WTC11 (cell line): Measurements from ENCODE around the gene PRRX1.

Experiments used
- CREM ChIP-seq: sonication (generic); formaldehyde crosslinking; IDR thresholded peaks from 2 replicates; pipeline ENCODE4 v1.8.1; 2022; ENCODE audit warnings: mild to moderate bottlenecking, missing genetic modification reagents, moderate library complexity
- CTCF ChIP-seq: fragments of 200-600 bp; IDR thresholded peaks from 2 replicates; pipeline ENCODE4 v1.8.0; 2022; ENCODE audit warnings: antibody characterized with exemption
- EMX1 ChIP-seq: fragments of 250-450 bp; sonication (Bioruptor Pico); IDR thresholded peaks from 2 replicates; pipeline ENCODE4 v1.8.0; 2021; ENCODE audit warnings: mild to moderate bottlenecking
- ESRRA ChIP-seq: sonication (generic); formaldehyde crosslinking; IDR thresholded peaks from 2 replicates; pipeline ENCODE4 v1.8.1; 2022; ENCODE audit warnings: mild to moderate bottlenecking, missing genetic modification reagents, borderline replicate concordance
- ETV6 ChIP-seq: sonication (generic); formaldehyde crosslinking; IDR thresholded peaks from 2 replicates; pipeline ENCODE4 v1.8.1; 2022; ENCODE audit warnings: mild to moderate bottlenecking, missing genetic modification reagents
- FOXJ3 ChIP-seq: sonication (generic); formaldehyde crosslinking; IDR thresholded peaks from 2 replicates; pipeline ENCODE4 v1.9.0; 2021; ENCODE audit warnings: missing genetic modification reagents, mild to moderate bottlenecking, borderline replicate concordance
- MLX ChIP-seq: sonication (generic); formaldehyde crosslinking; IDR thresholded peaks from 2 replicates; pipeline ENCODE4 v1.8.1; 2023; ENCODE audit warnings: mild to moderate bottlenecking, missing genetic modification reagents, moderate library complexity
- NFYB ChIP-seq: sonication (generic); formaldehyde crosslinking; conservative IDR thresholded peaks from 2 replicates; pipeline ENCODE4 v1.8.0; 2022; ENCODE audit warnings: low read depth, missing genetic modification reagents
- TCF7 ChIP-seq: sonication (generic); formaldehyde crosslinking; IDR thresholded peaks from 2 replicates; pipeline ENCODE4 v1.8.0; 2022; ENCODE audit warnings: mild to moderate bottlenecking, low read depth, missing genetic modification reagents, moderate library complexity
- USF2 ChIP-seq: sonication (generic); formaldehyde crosslinking; IDR thresholded peaks from 2 replicates; pipeline ENCODE4 v1.8.1; 2023; ENCODE audit warnings: mild to moderate bottlenecking, missing genetic modification reagents, moderate library complexity
- ZNF512 ChIP-seq: sonication (generic); formaldehyde crosslinking; IDR thresholded peaks from 2 replicates; pipeline ENCODE4 v1.8.1; 2022; ENCODE audit warnings: missing genetic modification reagents, borderline replicate concordance
- ZSCAN18 ChIP-seq: fragments of 250-450 bp; sonication (Bioruptor Pico); IDR thresholded peaks from 2 replicates; pipeline ENCODE4 v2.1.2; 2022; ENCODE audit warnings: mild to moderate bottlenecking, moderate library complexity

- TF ChIP-seq CTCF (no peak), USF2 (CRISPR knock-in tag) (no peak), FOXJ3 (CRISPR knock-in tag) (no peak), CREM (CRISPR knock-in tag) (no peak), ESRRA (CRISPR knock-in tag) (no peak), TCF7 (no peak), MLX (CRISPR knock-in tag) (no peak), NFYB (CRISPR knock-in tag) (no peak), ZSCAN18 (CRISPR knock-in tag) (no peak), ZNF512 (no peak), EMX1 (no peak), ETV6 (CRISPR knock-in tag) (no peak)
Observed at GRCh38 chr1:170749959-170750358, 86.0 kb downstream of the PRRX1 start.
